HG03066 (cell line): Measurements from ENCODE around the gene ZNF324.
"Not testable (repeated sequence)": the region's sequence is repeated elsewhere in the genome, so short reads cannot be mapped to it uniquely, and the experiment has no call there.

Experiments
- ATAC-seq: cut with Tn5 transposase; IDR thresholded peaks from one replicate; pipeline ENCODE4 v1.9.1; 2021; ENCODE audit warnings: low read depth; ENCODE audit not compliant: unreplicated experiment

The ZNF324 gene

DNA sequence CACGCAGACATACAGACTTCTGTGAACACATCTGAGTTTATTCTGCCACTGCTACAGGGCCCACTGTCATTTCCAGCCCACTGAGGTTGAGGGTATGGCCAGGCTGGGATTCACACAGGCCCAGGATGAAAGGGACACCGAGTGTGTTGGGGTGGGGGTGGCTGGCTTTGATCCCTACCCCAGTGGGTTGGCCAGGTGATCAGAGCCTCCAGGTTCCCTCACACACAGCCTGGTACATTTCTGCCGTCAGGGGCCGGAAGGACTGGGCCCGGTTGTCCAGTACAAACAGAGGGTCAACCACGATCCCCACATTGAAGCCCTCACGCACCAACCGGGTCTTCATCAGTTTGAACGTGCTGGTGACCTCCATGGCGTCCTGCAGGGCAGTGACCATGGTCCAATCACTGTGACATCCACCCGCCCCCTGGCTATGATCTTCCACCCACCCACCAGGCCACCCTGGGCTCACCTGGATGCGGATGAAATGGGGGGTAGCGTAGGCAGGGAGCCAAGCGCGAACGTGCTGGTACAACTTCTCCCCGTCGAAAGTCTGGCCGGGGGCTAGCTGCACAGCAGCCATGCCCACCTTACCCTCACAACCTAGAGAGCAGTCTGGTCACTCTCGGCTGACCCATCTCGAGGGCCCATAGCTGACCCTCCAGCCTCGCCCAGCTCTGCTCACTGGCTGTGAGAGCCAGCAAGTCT, 31.6 kb downstream of the ZNF324 start:
- no peak for ATAC-seq

DNA sequence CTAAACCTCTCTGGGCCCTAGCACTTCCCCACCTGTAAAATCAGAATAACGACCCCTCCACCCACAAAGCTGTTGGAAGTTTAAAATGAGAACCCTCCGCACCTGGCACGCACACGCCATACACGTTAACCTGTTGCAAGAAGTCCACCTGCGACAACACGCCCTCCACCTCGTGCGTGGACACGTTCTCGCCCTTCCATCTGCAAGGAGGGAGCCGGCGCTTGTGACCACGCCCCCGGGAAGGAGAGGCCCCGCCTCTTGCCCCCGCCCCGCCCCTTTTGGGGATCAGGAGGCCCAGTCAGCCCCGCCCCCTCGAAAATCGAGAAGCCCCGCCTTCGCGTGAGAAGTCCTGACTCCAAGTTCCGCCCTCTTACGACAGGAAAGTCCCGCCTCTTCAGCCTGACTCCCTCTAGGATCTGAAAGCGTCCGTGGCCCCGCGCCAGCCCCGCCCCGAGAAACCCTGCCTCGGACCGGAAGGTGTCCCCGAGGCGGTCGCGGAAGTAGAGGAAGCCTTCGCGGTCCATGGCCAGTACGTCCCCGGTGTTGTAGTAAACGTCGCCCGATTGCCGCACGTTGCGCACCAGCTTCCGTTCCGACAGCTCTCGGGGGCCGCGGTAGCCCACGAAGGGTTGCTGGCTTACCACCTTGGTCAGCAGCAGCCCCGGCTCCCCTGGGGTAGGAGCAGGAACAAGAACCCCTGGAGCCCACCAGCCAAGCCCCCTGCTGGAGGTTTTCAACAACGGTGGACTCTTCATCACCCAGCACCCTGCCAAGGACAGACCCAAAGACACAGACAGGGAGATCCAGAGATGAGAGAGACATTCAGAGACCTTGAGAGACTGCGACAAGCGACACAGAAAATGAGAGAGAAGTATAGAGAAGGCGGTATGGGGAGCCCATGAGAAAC, 32.4 kb downstream of the ZNF324 start:
- ATAC-seq = peak; percentile 83

- ATAC-seq = no peak
Observed at GRCh38 chr19:58500242-58500641, 33.4 kb downstream of the ZNF324 start.

DNA sequence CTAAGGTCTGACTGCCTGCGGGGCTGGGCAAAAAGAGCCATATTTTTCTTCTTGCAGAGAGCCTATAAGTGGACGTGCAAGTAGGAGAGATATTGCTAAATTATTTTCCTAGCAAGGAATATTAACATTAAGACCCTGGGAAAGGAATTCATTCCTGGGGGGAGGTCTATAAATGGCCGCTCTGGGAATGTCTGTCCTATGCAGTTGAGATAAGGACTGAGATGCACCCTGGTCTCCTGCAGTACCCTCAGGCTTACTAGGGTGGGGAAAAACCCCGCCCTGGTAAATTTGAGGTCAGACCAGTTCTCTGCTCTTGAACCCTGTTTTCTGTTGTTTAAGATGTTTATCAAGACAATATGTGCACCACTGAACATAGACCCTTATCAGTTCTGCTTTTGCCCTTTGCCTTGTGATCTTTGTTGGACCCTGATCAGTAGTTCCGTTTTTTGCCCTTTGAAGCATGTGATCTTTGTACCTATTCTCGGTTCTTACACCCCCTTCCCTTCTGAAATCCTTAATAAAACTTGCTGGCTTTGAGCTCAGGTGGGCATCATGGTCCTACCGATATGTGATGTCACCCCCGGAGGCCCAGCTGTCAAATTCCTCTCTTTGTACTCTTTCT, 40.8 kb downstream of the ZNF324 start:
- not testable (repeated sequence) for ATAC-seq

GRCh38 chr19:58509731-58510083, 42.8 kb downstream of the ZNF324 start:
- ATAC-seq = no peak

GRCh38 chr19:58510084-58510862, 43.4 kb downstream of the ZNF324 start:
- no peak for ATAC-seq

DNA sequence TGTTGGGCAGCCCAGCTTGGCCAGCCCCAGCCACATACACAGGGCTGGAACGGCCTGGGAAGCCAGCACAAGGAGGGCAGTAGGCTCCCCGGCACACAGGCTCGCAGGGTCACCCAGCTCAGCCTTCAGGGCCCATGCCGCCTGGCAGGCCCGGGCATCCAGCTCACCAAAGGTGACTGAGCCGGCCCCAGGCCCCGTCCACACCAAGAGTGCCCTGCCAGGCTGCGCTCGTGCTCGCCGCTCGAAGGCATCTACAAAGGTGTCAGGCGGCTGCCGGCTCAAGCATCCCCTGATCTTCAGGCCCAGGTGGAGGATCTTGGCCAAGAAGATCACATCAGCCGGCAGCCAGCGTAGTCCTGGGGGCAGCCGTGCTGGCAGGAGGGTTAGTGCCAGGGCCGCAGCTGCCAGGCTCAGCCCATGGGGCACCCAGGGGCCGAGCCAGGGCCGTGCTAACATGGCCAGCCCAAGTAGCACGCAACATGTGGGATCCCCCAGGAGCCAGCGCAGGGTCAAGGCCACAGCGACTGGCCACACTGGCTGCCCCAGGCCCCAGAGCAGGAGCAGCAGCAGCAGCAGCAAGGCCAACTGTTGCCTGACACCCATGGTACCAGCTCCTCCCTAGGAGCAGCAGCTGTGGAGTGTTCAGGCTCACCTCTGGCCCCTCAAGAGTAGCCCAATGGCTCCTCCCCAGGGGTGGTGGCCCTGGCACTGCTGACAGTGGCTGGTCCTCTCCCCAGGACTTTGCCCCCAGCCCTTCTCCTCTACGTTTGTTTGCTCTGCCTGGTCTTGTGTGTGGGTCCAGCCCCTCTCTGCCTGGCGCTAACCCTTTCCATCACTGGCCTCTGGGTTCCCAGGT, 44.7 kb downstream of the ZNF324 start, which contains the start of gene SLC27A5:
Gene SLC27A5 (minus strand): TSS at position 640 of the 856 bp plus-strand sequence. CDS start 37 bp downstream, at position 603.
- no peak for ATAC-seq

DNA sequence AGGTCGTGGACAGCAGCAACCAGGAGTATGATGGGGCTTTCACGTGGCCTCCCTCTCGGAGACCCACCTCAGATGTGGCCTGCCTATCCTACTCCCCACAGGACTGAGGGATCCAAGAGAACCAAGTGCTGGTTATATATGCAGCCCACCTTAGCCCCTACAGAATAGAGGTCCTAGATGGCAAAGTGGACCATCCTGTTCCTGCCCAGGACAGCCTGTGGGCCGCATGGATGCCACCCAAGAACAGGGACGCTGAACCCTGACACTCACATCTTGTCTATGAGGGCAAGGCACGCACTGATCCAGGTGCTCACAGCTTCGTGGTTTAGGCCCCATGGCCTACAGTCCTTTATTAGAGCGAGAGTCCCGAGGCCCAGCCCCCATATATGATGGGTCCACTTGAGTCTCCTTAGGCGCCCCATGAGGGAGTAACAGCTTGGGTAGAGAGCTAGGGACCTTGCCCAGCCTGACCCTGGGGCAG, 46.4 kb downstream of the ZNF324 start:
- no peak for ATAC-seq

- peak; percentile 82 for ATAC-seq
Observed at GRCh38 chr19:58513694-58514563, 47.0 kb downstream of the ZNF324 start.

- no peak for ATAC-seq
Observed at GRCh38 chr19:58514564-58515022, 47.7 kb downstream of the ZNF324 start.

- no peak for ATAC-seq
Observed at GRCh38 chr19:58515259-58515658, 48.4 kb downstream of the ZNF324 start.

GRCh38 chr19:58516246-58516836, 49.5 kb downstream of the ZNF324 start:
- ATAC-seq = no peak

DNA sequence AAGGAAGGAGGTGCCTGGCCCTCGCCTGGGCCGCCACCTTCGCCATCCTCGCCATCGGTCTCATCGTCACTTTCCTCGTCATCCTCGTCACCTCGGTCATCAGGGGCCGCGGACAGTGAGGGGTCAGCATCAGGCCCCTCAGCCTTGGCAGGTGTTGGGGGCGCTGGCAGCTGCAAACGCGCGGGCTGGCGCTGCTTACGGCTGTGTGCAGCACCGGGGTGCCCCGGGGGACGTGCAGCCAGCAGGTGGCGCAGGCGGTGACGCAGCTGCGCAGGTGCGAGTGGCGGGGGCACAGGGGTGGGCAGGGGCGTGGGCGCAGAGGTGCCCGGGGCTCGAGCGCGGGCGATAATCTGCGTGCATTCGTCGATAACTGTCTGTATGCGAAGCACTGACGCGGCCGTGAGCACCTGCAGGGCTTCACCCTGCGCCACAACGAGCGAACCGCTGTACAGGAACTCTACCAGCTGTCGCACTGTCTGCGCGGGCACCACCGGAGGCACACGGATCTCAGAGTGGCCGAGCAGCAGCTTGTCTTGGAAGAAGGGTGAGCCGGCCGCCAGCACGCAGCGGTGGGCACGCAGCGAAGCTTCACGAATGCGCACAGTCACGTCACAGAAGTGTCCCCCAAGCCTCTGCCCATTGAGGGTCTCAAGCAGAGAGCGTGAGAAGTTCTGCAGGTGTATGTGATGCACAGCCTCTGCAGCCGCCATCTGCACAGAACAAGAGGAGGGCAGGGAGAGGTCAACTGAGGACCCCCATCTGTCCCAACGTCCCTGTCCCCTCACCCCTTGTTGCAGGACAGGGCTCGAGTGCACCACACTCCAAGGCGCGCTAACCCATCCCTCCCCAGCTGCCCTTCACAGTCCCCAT, 50.3 kb downstream of the ZNF324 start:
- no peak for ATAC-seq

DNA sequence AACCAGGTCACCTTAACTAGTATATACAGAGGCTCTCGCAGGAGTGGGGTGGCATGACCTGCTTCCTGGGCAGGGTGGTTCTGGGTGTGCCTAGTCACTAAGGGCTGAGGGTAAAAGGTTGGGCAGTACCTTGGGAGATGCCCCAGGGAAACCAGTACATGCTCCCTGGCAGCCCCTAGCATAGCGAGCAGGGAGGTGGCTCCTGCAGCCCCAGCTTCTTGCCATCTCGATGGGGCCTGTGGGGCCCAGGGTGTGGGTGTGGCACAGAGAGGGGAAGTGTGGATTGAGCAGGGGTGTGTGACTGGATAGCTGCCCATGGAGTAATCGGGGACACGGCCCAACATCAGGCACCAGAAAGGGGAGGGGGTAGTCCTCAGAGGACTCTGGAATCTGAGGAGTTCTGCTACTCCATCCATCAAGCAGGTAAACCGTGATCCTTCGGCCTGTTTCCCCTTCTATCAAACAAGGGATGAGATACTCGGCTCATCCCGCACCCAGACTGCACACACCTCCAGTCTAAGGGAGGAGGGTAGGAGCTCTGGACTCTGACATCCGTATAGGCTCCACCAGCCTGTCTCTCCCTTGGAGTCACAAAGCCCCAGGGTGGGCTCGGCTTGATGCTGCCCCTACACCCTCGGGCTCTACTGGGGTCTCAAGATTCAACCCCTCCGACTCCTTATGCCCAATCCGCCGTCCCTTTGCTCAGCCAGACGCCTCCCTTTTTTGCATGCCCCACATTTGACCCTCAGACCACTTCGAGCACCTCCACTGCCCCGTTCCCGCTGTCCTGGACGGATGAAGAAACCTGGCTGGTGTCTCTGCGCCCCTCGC, 51.6 kb downstream of the ZNF324 start:
- ATAC-seq = no peak

- no peak for ATAC-seq
Observed at GRCh38 chr19:58519087-58519354, 52.1 kb downstream of the ZNF324 start.
